ENCODE data around the gene EPHB6.

- TF ChIP-seq, protein P1, sequence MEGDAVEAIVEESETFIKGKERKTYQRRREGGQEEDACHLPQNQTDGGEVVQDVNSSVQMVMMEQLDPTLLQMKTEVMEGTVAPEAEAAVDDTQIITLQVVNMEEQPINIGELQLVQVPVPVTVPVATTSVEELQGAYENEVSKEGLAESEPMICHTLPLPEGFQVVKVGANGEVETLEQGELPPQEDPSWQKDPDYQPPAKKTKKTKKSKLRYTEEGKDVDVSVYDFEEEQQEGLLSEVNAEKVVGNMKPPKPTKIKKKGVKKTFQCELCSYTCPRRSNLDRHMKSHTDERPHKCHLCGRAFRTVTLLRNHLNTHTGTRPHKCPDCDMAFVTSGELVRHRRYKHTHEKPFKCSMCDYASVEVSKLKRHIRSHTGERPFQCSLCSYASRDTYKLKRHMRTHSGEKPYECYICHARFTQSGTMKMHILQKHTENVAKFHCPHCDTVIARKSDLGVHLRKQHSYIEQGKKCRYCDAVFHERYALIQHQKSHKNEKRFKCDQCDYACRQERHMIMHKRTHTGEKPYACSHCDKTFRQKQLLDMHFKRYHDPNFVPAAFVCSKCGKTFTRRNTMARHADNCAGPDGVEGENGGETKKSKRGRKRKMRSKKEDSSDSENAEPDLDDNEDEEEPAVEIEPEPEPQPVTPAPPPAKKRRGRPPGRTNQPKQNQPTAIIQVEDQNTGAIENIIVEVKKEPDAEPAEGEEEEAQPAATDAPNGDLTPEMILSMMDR (conservative IDR thresholded peaks at IDR 0.05; ENCODE audit: low read depth, low read length) = no peak
- TF ChIP-seq EZH2 (IDR thresholded peaks at IDR 0.05; ENCODE audit: low read length, unreplicated experiment) = no peak
Observed at GRCh38 chr7:142805350-142806021, 49.4 kb upstream of the EPHB6 start.

Data from PC-3 (cell line).